ENCODE measurements around the gene CMTM2.

DNA sequence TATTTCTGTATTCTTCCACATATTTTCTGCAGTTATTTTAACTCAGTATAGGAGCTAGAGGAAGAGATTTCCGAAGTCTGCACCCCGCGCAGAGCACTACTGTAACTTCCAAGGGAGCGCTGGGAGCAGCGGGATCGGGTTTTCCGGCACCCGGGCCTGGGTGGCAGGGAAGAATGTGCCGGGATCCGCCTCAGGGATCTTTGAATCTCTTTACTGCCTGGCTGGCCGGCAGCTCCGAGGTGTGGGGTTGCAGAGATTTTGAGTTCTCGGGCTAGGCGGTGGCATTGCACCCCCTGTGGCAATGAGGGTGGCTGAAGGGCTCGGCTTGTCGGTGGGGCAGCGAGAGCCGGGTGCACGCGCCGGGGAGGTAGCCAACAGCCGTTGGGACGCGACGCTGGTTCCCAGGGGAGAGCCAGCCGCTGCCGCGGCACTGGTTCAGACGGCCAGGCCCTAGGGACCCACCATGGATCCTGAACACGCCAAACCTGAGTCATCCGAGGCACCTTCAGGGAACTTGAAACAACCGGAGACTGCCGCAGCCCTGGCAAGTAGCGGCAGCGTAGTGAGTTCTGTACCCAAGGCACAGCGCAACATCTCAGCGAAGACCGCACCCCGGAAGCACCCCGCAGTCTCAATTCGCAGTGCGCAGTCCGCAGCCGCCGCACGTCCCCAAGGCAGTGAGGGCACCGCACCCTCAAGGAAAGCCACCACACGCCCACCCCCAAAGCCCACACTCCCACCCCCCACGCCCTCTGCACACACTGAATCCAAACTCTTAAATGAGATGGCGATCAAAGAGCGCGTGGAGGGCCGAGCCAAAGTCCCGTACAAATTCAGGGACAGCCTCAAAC lies 13.0 kb upstream of the CMTM2 start, which contains the start of gene CMTM1:
- TF ChIP-seq, protein P1, sequence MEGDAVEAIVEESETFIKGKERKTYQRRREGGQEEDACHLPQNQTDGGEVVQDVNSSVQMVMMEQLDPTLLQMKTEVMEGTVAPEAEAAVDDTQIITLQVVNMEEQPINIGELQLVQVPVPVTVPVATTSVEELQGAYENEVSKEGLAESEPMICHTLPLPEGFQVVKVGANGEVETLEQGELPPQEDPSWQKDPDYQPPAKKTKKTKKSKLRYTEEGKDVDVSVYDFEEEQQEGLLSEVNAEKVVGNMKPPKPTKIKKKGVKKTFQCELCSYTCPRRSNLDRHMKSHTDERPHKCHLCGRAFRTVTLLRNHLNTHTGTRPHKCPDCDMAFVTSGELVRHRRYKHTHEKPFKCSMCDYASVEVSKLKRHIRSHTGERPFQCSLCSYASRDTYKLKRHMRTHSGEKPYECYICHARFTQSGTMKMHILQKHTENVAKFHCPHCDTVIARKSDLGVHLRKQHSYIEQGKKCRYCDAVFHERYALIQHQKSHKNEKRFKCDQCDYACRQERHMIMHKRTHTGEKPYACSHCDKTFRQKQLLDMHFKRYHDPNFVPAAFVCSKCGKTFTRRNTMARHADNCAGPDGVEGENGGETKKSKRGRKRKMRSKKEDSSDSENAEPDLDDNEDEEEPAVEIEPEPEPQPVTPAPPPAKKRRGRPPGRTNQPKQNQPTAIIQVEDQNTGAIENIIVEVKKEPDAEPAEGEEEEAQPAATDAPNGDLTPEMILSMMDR (IDR thresholded peaks at IDR 0.05; ENCODE audit: insufficient read depth, low read length, poor library complexity, severe bottlenecking), result no peak
- TF ChIP-seq EZH2phosphoT487 (conservative IDR thresholded peaks at IDR 0.05; ENCODE audit: low read length), result no peak
